Upper lobe of left lung (tissue), 6 donors: ENCODE data around the gene ACSBG1. TPM values are rescaled to one million over a fixed set of nuclear protein-coding genes. Genes with fewer than 3 reads are reported as not detected.
A peak's percentile ranks its signal among the peaks of the same experiment; 100 is the strongest.

Experiments
- ATAC-seq, 2 donors: fragments of 200-7000 bp; cut with Tn5 transposase; one replicate each; pipeline ENCODE4 v1.9.1; 2022; ENCODE audit warnings: mild to moderate bottlenecking in 2 of 2, moderate library complexity in 2 of 2; ENCODE audit not compliant: low FRiP score in 2 of 2
- DNase-seq, 2 donors: peaks; one replicate each; pipeline ENCODE4 v3.0.0-alpha.2; 2019 to 2020
- H3K27ac ChIP-seq, 4 donors: fragments of 200-600 bp; sonication (generic); one replicate each; pipeline ENCODE4 v1.5.1; 2016 to 2019
- H3K27me3 ChIP-seq, 4 donors: fragments of 200-600 bp; sonication (generic); one replicate each; pipeline ENCODE4 v1.5.1; 2017 to 2019
- H3K36me3 ChIP-seq, 4 donors: fragments of 200-600 bp; sonication (generic); one replicate each; pipeline ENCODE4 v1.5.1; 2016 to 2019
- H3K4me1 ChIP-seq, 4 donors: fragments of 200-600 bp; sonication (generic); one replicate each; pipeline ENCODE4 v1.5.1; 2018 to 2019
- H3K4me3 ChIP-seq, 4 donors: fragments of 200-600 bp; sonication (generic); one replicate each; pipeline ENCODE4 v1.5.1; 2017 to 2019; ENCODE audit warnings: mild to moderate bottlenecking in 2 of 4, moderate library complexity in 1 of 4
- H3K9me3 ChIP-seq, 4 donors: fragments of 200-600 bp; sonication (generic); one replicate each; pipeline ENCODE4 v1.5.1; 2018 to 2019
- CTCF ChIP-seq, 6 experiments: fragments of 450-650 bp in 4 of 6; fragments of 200-600 bp in 2 of 6; sonication (generic) in 2 of 6; IDR thresholded peaks; one replicate each; pipeline ENCODE4 v1.5.1; 2016 to 2019; ENCODE audit warnings: antibody characterized with exemption in 6 of 6
- EP300 ChIP-seq, 4 donors: sonication (generic); formaldehyde crosslinking; IDR thresholded peaks; one replicate each; pipeline ENCODE4 v1.5.1; 2017; ENCODE audit warnings: antibody characterized with exemption in 4 of 4, control low read depth in 2 of 4
- POLR2A ChIP-seq, 4 donors: fragments of 450-650 bp; IDR thresholded peaks; one replicate each; pipeline ENCODE4 v1.5.1; 2016 to 2017; ENCODE audit warnings: antibody characterized with exemption in 4 of 4, mild to moderate bottlenecking in 2 of 4
- POLR2AphosphoS5 ChIP-seq, 2 donors: sonication (generic); formaldehyde crosslinking; IDR thresholded peaks; one replicate each; pipeline ENCODE4 v1.5.1; 2017; ENCODE audit warnings: antibody characterized with exemption in 2 of 2
- WGBS, 2 donors: methylation state at CpG; one replicate each; pipeline ENCODE4 v1.1.5; 2017 to 2018; 5-methylcytosine and 5-hydroxymethylcytosine counted together
- total RNA-seq, 6 donors: library from RNA; depleted of rRNA in 4 of 6; stranded (reverse); fragments of >200 nt in 4 of 6; gene quantifications; one replicate each; pipeline versions ENCODE4 v1.1.0 to v1.2.1, GENCODE V29; 2016 to 2021
- donor health status: DM: no; HTN: no; CAD: no; lungs with moderate emphysema.
- donor health status: DM: no; HTN: yes; CAD: no; lungs with severe emphysema.

ACSBG1 gene
- total RNA-seq, 6 donors from 2014 or later: 0.22 to 7.3 (median 2.3) TPM; not detected in 1

DNA sequence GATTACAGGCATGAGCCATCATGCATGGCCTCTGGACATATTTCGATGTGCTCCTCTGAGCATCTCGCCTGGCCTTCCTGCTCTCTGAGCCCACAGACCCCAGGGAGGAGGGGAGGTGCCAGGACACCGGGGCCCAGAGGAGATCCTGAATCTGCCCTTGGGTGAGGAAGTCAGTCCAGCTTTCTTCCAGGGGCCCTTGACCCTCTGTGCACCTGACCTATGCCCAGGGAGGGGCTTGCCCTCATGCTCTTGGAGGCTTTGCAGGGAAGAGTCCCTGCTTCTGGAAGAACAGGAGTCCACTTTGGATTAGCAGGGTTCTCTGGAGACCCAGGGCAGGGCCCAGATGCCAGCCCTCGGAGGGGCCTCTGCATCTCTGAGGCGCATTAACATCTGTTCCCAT lies 1.4 kb downstream of the ACSBG1 start:
- WGBS, 2 donors: 82 to 85% methylated on average over 4 to 5 of the region's 5 CpGs

GRCh38 chr15:78229431-78230406 lies 4.6 kb downstream of the ACSBG1 start:
- no peak for DNase-seq
- Histone ChIP-seq H3K27me3 (no peaks in the 10 kb centered on the region), H3K9me3 (no peaks in the 10 kb centered on the region), H3K4me1 (no peaks in the 10 kb centered on the region), H3K4me3 (no peak overlapping the region), H3K36me3 (no peaks in the 10 kb centered on the region), H3K27ac (no peak overlapping the region)
- no peak for TF ChIP-seq POLR2AphosphoS5 (IDR thresholded peaks at IDR 0.05)
- whole genome bisulfite sequencing, 2 donors: 70 to 84% methylated on average over 13 to 17 of the region's 17 CpGs
- peak in 1 of 2 donors; percentile 21 for ATAC-seq

More for the DNA sequence above, 1.4 kb downstream of the ACSBG1 start:
- no peaks in the 10 kb centered on the region for H3K4me1 ChIP-seq
- no peaks in the 10 kb centered on the region for H3K27me3 ChIP-seq
- H3K4me3 ChIP-seq: no peak overlapping the region
- H3K9me3 ChIP-seq: no peaks in the 10 kb centered on the region
- no peak for DNase-seq
- TF ChIP-seq POLR2A (IDR thresholded peaks at IDR 0.05) (no peak), EP300 (IDR thresholded peaks at IDR 0.05) (no peak)
- no peak overlapping the region for H3K27ac ChIP-seq
- H3K36me3 ChIP-seq: no peaks in the 10 kb centered on the region
- ATAC-seq: no peak

DNA sequence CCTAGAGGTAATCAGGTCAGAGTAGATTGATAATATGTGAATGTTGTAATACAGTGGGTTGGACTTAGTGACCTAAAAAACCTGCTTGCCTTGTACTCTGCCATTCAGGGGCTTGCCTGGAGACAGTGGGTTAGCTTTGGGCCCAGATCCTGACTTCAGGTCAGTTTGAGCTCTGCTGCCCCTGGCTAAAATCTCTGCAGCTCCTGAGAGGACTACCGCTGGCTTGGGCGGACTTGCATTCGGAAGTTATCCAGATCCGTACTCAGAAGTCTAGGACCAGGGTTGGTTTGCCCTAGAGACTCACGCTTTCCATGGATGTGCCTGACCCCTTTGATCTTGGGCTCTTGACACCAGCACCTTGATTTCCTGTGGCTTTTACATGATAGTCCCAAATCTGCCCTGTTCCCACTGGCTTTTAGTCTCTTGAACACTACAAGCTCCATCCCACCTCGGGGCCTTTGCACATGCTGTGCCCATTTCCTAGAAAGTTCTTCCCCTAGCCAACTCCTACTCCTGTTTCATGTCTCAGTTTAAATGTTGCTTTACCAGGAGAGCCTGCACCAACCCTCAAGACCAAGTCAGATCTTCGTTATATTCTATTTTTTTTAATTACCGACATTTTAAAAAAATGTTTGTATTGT lies 5.9 kb downstream of the ACSBG1 start:
- no peaks in the 10 kb centered on the region for H3K36me3 ChIP-seq
- no peaks in the 10 kb centered on the region for H3K27me3 ChIP-seq
- no peak for TF ChIP-seq EP300 (IDR thresholded peaks at IDR 0.05)
- TF ChIP-seq POLR2A (IDR thresholded peaks at IDR 0.05): no peak
- no peak for TF ChIP-seq CTCF (IDR thresholded peaks at IDR 0.05)
- TF ChIP-seq POLR2AphosphoS5 (IDR thresholded peaks at IDR 0.05): no peak
- H3K9me3 ChIP-seq: no peaks in the 10 kb centered on the region
- no peak overlapping the region for H3K27ac ChIP-seq
- DNase-seq (no peak), ATAC-seq (no peak)
- WGBS, 2 donors: 85 to 93% methylated on average over 8 of the region's 8 CpGs
- no peaks in the 10 kb centered on the region for H3K4me1 ChIP-seq
- H3K4me3 ChIP-seq: no peak overlapping the region

GRCh38 chr15:78225783-78226541 lies 8.4 kb downstream of the ACSBG1 start:
- DNase-seq: no peak
- no peak for TF ChIP-seq EP300 (IDR thresholded peaks at IDR 0.05)
- TF ChIP-seq POLR2A (IDR thresholded peaks at IDR 0.05): no peak
- Histone ChIP-seq H3K27ac (no peak overlapping the region), H3K27me3 (no peaks in the 10 kb centered on the region), H3K4me1 (no peaks in the 10 kb centered on the region), H3K4me3 (no peak overlapping the region), H3K36me3 (no peaks in the 10 kb centered on the region), H3K9me3 (no peaks in the 10 kb centered on the region)
- 89 to 97% methylated on average over 3 of the region's 3 CpGs for WGBS, 2 donors
- ATAC-seq: no peak

DNA sequence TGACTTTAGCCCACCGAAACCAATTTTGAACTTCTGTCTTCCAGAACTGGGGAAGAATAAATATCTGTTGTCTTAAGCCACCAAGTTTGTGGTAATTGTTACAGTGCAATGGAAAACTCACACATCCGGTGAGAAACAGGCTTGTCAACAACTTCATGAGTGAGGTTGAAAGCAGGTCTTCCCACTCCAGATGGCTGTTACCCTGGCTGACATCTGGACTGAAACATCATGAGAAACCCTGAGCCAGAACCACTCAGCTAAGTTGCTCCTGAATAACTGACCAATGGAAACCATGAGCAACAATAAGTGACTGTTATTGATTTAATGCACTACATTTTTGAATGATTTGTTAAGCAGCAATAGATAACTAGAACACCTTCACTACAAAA lies 10.3 kb downstream of the ACSBG1 start:
- no peak overlapping the region for H3K4me3 ChIP-seq
- H3K9me3 ChIP-seq: no peaks in the 10 kb centered on the region
- H3K36me3 ChIP-seq: no peaks in the 10 kb centered on the region
- no peak for ATAC-seq
- 79 to 94% methylated on average over 2 of the region's 2 CpGs for WGBS, 2 donors
- TF ChIP-seq EP300 (IDR thresholded peaks at IDR 0.05) (no peak), CTCF (IDR thresholded peaks at IDR 0.05) (no peak), POLR2AphosphoS5 (IDR thresholded peaks at IDR 0.05) (no peak), POLR2A (IDR thresholded peaks at IDR 0.05) (no peak)
- H3K27me3 ChIP-seq: no peaks in the 10 kb centered on the region
- H3K4me1 ChIP-seq: no peaks in the 10 kb centered on the region
- no peak overlapping the region for H3K27ac ChIP-seq
- no peak for DNase-seq
